H1 (cell line): ENCODE results near the gene ZCWPW2. TPM values are rescaled to one million over a fixed set of nuclear protein-coding genes. Genes with fewer than 3 reads are reported as not detected.

Experiments used
- CTCF ChIA-PET: fragments of 300-600 bp; sonication (Branson Sonifier 250); formaldehyde crosslinking; loops from one replicate; lab custom pipeline; 2021; ENCODE audit not compliant: partially characterized antibody; lab: Charles Lee
- POLR2A ChIA-PET: fragments of 300-600 bp; sonication (Branson Sonifier 250); formaldehyde crosslinking; loops from one replicate; lab custom pipeline; 2021; ENCODE audit warnings: inconsistent platforms; ENCODE audit not compliant: partially characterized antibody; lab: Charles Lee
- DNase-seq, 2 experiments: peaks; one replicate each; pipeline versions ENCODE4 v3.0.0 to v3.0.0-alpha.2; 2010 to 2022; ENCODE audit warnings: low spot score in 2 of 2, low read depth in 1 of 2, mixed read lengths in 1 of 2
- FAIRE-seq: peaks from 2 replicates; lab custom pipeline; 2011; peaks lifted over from hg19 to GRCh38; lab: Jason Lieb, UNC
- H2AFZ ChIP-seq: 2 replicates; pipeline ENCODE4 v1.8.1; 2012; ENCODE audit warnings: low read length, inconsistent platforms
- H2AK5ac ChIP-seq: 2 replicates; pipeline ENCODE4 v1.6.1; 2013; ENCODE audit warnings: low read depth, low read length
- H2BK120ac ChIP-seq: replicated peaks from 2 replicates; pipeline ENCODE3; 2013; ENCODE audit warnings: low read depth, low read length, inconsistent platforms
- H2BK12ac ChIP-seq: 2 replicates; pipeline ENCODE4 v1.6.1; 2013; ENCODE audit warnings: low read depth, low read length
- H2BK15ac ChIP-seq: 2 replicates; pipeline ENCODE4 v1.6.1; 2013; ENCODE audit warnings: low read length
- H2BK20ac ChIP-seq: 2 replicates; pipeline ENCODE4 v1.6.1; 2013; ENCODE audit warnings: low read length
- H2BK5ac ChIP-seq: 2 replicates; pipeline ENCODE4 v1.6.1; 2013; ENCODE audit warnings: low read depth, low read length
- H3K14ac ChIP-seq: 2 replicates; pipeline ENCODE4 v1.6.1; 2013; ENCODE audit warnings: inconsistent platforms; ENCODE audit not compliant: insufficient read length
- H3K18ac ChIP-seq: 2 replicates; pipeline ENCODE4 v1.6.1; 2013; ENCODE audit warnings: low read length; ENCODE audit errors: extremely low read depth
- H3K23ac ChIP-seq: 2 replicates; pipeline ENCODE4 v1.6.1; 2013; ENCODE audit warnings: inconsistent platforms; ENCODE audit not compliant: insufficient read length
- H3K23me2 ChIP-seq: 2 replicates; pipeline ENCODE4 v1.6.1; 2013; ENCODE audit warnings: low read depth, low read length
- H3K27ac ChIP-seq: 2 replicates; pipeline ENCODE4 v1.6.1; 2011; ENCODE audit warnings: low read depth, low read length, inconsistent platforms
- H3K27me3 ChIP-seq, 4 experiments: replicated peaks in 1 of 4; 1 replicate in 1 of 4; 2 replicates in 3 of 4; pipeline versions ENCODE4 v1.6.1 to v1.8.1; 2011 to 2013; ENCODE audit warnings: low read length in 3 of 4, mild to moderate bottlenecking in 3 of 4, inconsistent platforms in 2 of 4, mixed read lengths in 2 of 4, moderate library complexity in 1 of 4; ENCODE audit not compliant: control insufficient read depth in 3 of 4, insufficient read depth in 3 of 4; ENCODE audit errors: extremely low read depth in 1 of 4
- H3K36me3 ChIP-seq, 4 experiments: 2 replicates each; pipeline versions ENCODE4 v1.6.1 to v1.8.1; 2011 to 2013; ENCODE audit warnings: mild to moderate bottlenecking in 4 of 4, low read length in 3 of 4, moderate library complexity in 2 of 4, control low read depth in 1 of 4, inconsistent platforms in 1 of 4; ENCODE audit not compliant: insufficient read depth in 4 of 4, control insufficient read depth in 2 of 4
- H3K4ac ChIP-seq: replicated peaks from 2 replicates; pipeline ENCODE3; 2013; ENCODE audit warnings: low read length, low read depth, mixed read lengths, inconsistent platforms; ENCODE audit not compliant: insufficient read length
- H3K4me1 ChIP-seq, 4 experiments: replicated peaks in 1 of 4; 1 replicate in 1 of 4; 2 replicates in 3 of 4; pipeline versions ENCODE4 v1.6.1 to v1.8.1; 2011 to 2013; ENCODE audit warnings: low read length in 3 of 4, inconsistent platforms in 2 of 4, mixed read lengths in 1 of 4; ENCODE audit not compliant: insufficient read depth in 4 of 4, control insufficient read depth in 3 of 4
- H3K4me2 ChIP-seq, 2 experiments: 2 replicates each; pipeline versions ENCODE4 v1.6.1 to v1.8.1; 2011 to 2013; ENCODE audit warnings: low read depth in 2 of 2, low read length in 2 of 2, control low read depth in 1 of 2, inconsistent platforms in 1 of 2, mild to moderate bottlenecking in 1 of 2; ENCODE audit not compliant: insufficient read depth in 1 of 2
- H3K4me3 ChIP-seq, 4 experiments: fragments of 200-600, 300-600 bp in 1 of 4; sonication (generic), shearing (Covaris generic), sonication (Bioruptor Twin) in 1 of 4; 2 replicates each; pipeline versions ENCODE4 v1.5.1 to v1.8.1; 2011 to 2016; ENCODE audit warnings: low read length in 4 of 4, low read depth in 3 of 4, control low read depth in 2 of 4, inconsistent platforms in 2 of 4, mild to moderate bottlenecking in 2 of 4, mixed read lengths in 1 of 4, moderate library complexity in 1 of 4; ENCODE audit not compliant: insufficient read depth in 2 of 4; ENCODE audit errors: extremely low read depth in 1 of 4
- H3K56ac ChIP-seq: replicated peaks from 2 replicates; pipeline ENCODE3; 2013; ENCODE audit warnings: low read depth, mild to moderate bottlenecking, mixed read lengths, low read length, inconsistent platforms; ENCODE audit not compliant: insufficient read length
- H3K79me1 ChIP-seq: 2 replicates; pipeline ENCODE4 v1.6.1; 2013; ENCODE audit warnings: low read depth, low read length, control low read depth
- H3K79me2 ChIP-seq, 2 experiments: 2 replicates each; pipeline versions ENCODE4 v1.6.1 to v1.8.1; 2012 to 2013; ENCODE audit warnings: low read length in 2 of 2, mild to moderate bottlenecking in 2 of 2, inconsistent platforms in 1 of 2; ENCODE audit not compliant: insufficient read depth in 2 of 2, control insufficient read depth in 1 of 2
- H3K9ac ChIP-seq, 4 experiments: replicated peaks in 1 of 4; 1 replicate in 1 of 4; 2 replicates in 3 of 4; pipeline versions ENCODE4 v1.6.1 to v1.8.1; 2011 to 2013; ENCODE audit warnings: low read depth in 3 of 4, low read length in 3 of 4, control low read depth in 2 of 4, mild to moderate bottlenecking in 2 of 4, moderate library complexity in 2 of 4, inconsistent platforms in 1 of 4; ENCODE audit errors: extremely low read depth in 1 of 4
- H3K9me3 ChIP-seq, 2 experiments: 2 replicates each; pipeline versions ENCODE4 v1.6.1 to v1.8.1; 2012 to 2013; ENCODE audit warnings: mild to moderate bottlenecking in 2 of 2, moderate library complexity in 2 of 2, control low read depth in 1 of 2, inconsistent platforms in 1 of 2, low read depth in 1 of 2, low read length in 1 of 2, mixed read lengths in 1 of 2; ENCODE audit not compliant: insufficient read depth in 2 of 2
- H4K20me1 ChIP-seq, 2 experiments: replicated peaks in 1 of 2; 2 replicates each; pipeline versions ENCODE3 to v1.8.1; 2011 to 2013; ENCODE audit warnings: inconsistent platforms in 2 of 2, low read length in 2 of 2, mild to moderate bottlenecking in 1 of 2; ENCODE audit not compliant: insufficient read depth in 2 of 2, control insufficient read depth in 1 of 2
- H4K5ac ChIP-seq: 2 replicates; pipeline ENCODE4 v1.6.1; 2013; ENCODE audit warnings: low read length, low read depth, mixed read lengths, inconsistent platforms; ENCODE audit not compliant: insufficient read length
- H4K8ac ChIP-seq: 2 replicates; pipeline ENCODE4 v1.8.0; 2013; ENCODE audit warnings: mild to moderate bottlenecking, moderate library complexity, low read length, inconsistent platforms; ENCODE audit not compliant: insufficient read depth; ENCODE audit errors: extremely low read depth
- H4K91ac ChIP-seq: replicated peaks from 2 replicates; pipeline ENCODE3; 2013; ENCODE audit warnings: low read length, mixed read lengths, inconsistent platforms; ENCODE audit not compliant: insufficient read length
- ATF3 ChIP-seq: IDR thresholded peaks from 2 replicates; pipeline ENCODE4 v1.6.1; 2011; ENCODE audit warnings: low read depth, mild to moderate bottlenecking, low read length; ENCODE audit not compliant: insufficient read depth
- BCL11A ChIP-seq, 2 experiments: IDR thresholded peaks; one replicate each; pipeline ENCODE4 v1.6.1; 2011; ENCODE audit warnings: low read depth in 2 of 2, low read length in 2 of 2, mild to moderate bottlenecking in 2 of 2
- CEBPB ChIP-seq: IDR thresholded peaks from 2 replicates; pipeline ENCODE4 v1.6.1; 2012; ENCODE audit warnings: low read depth, low read length
- CHD1 ChIP-seq: IDR thresholded peaks from 2 replicates; pipeline ENCODE4 v1.6.1; 2012; ENCODE audit warnings: low read depth, low read length, improper control_type of control experiment
- GABPA ChIP-seq: IDR thresholded peaks from 2 replicates; pipeline ENCODE4 v1.6.1; 2011; ENCODE audit warnings: mild to moderate bottlenecking, low read length, moderate library complexity, borderline replicate concordance; ENCODE audit not compliant: insufficient read depth
- GTF2F1 ChIP-seq: IDR thresholded peaks from 2 replicates; pipeline ENCODE4 v1.6.1; 2012; ENCODE audit warnings: low read depth, low read length, improper control_type of control experiment, borderline replicate concordance
- HDAC2 ChIP-seq, 2 experiments: fragments of 300-600 bp in 1 of 2; sonication (generic) in 1 of 2; IDR thresholded peaks; 2 replicates each; pipeline ENCODE4 v1.6.1; 2011 to 2012; ENCODE audit warnings: low read depth in 2 of 2, low read length in 2 of 2, mild to moderate bottlenecking in 2 of 2, moderate library complexity in 2 of 2, borderline replicate concordance in 1 of 2, inconsistent platforms in 1 of 2
- MAFK ChIP-seq: IDR thresholded peaks from 2 replicates; pipeline ENCODE4 v1.6.1; 2012; ENCODE audit warnings: low read depth, mild to moderate bottlenecking, improper control_type of control experiment, low read length
- POLR2A ChIP-seq, 2 experiments: IDR thresholded peaks; 1 replicate in 1 of 2; 2 replicates in 1 of 2; pipeline ENCODE4 v1.6.1; 2011; ENCODE audit warnings: low read depth in 2 of 2, low read length in 2 of 2, mild to moderate bottlenecking in 2 of 2; ENCODE audit errors: control extremely low read depth in 1 of 2
- RFX5 ChIP-seq: IDR thresholded peaks from 2 replicates; pipeline ENCODE4 v1.6.1; 2011; ENCODE audit warnings: low read depth, low read length, improper control_type of control experiment, borderline replicate concordance
- RXRA ChIP-seq: IDR thresholded peaks from 2 replicates; pipeline ENCODE4 v1.6.1; 2011; ENCODE audit warnings: low read depth, mild to moderate bottlenecking, low read length, moderate library complexity; ENCODE audit not compliant: insufficient read depth
- SIRT6 ChIP-seq: IDR thresholded peaks from one replicate; pipeline ENCODE4 v1.7.1; 2012; ENCODE audit warnings: low read length, inconsistent platforms
- SIX5 ChIP-seq: IDR thresholded peaks from 2 replicates; pipeline ENCODE4 v1.6.1; 2011; ENCODE audit warnings: mild to moderate bottlenecking, low read depth, low read length
- WGBS, 2 experiments: shearing (Covaris generic) in 1 of 2; methylation state at CpG; one replicate each; pipeline versions ENCODE4 v1.1.6 to v1.1.7; 2013 to 2015; ENCODE audit warnings: low lambda C conversion rate in 2 of 2, mixed read lengths in 2 of 2, inconsistent platforms in 1 of 2, low coverage in 1 of 2, missing lambda C conversion rate in 1 of 2; ENCODE audit not compliant: insufficient replicate concordance in 2 of 2, insufficient coverage in 1 of 2, insufficient read length in 1 of 2; ENCODE audit errors: extremely low coverage in 1 of 2, missing lambda C conversion rate in 1 of 2; 5-methylcytosine and 5-hydroxymethylcytosine counted together
- polyA plus RNA-seq, 7 experiments: library from polyadenylated mRNA; depleted of rRNA in 3 of 7; stranded (reverse) in 5 of 7; unstranded in 2 of 7; fragments of >200 nt in 5 of 7; fragments of 200-250 nt in 2 of 7; gene quantifications; 1 replicate in 5 of 7; 2 replicates in 1 of 7; 4 replicates in 1 of 7; pipeline versions ENCODE4 v1.2.1 to v1.2.3, GENCODE V29; 2011 to 2013; ENCODE audit warnings: missing spikeins in 2 of 7, mixed read lengths in 2 of 7
- total RNA-seq: library from RNA; stranded (reverse); fragmentation: NEBNext Ultra II Directional; extraction: Animal tissue kit (Norgen Biotek cat#: 25700); gene quantifications from 2 replicates; pipeline ENCODE4 v1.2.1, GENCODE V29; 2021

Gene ZCWPW2
- total and polyA plus RNA-seq, 2 of the 8 experiments (the other 6 are each of a cell fraction or from before 2014, with no cell fraction given), result 0.11 to 0.39 TPM

GRCh38 chr3:28326458-28326926 lies 22.0 kb upstream of the ZCWPW2 start:
- no peak overlapping the region for H3K4me3 ChIP-seq
- CTCF ChIA-PET, result interaction anchor here (0.5 to 4.8 kb wide), 14 partner anchors 9 to 856 kb away, joined by 3 to 41 read pairs (median 4); partner anchors contain the start of gene EOMES
- no peak for DNase-seq
- no peak overlapping the region for H2BK20ac ChIP-seq
- no peak overlapping the region for H3K4ac ChIP-seq
- no peak overlapping the region for H4K8ac ChIP-seq
- H3K9me3 ChIP-seq, result no peaks in the 10 kb centered on the region
- no peak overlapping the region for H3K9ac ChIP-seq
- FAIRE-seq, result no peak
- H3K4me1 ChIP-seq, result no peaks in the 10 kb centered on the region
- H3K23me2 ChIP-seq, result no peaks in the 10 kb centered on the region
- no peak overlapping the region for H2BK15ac ChIP-seq
- no peak overlapping the region for H3K4me2 ChIP-seq
- WGBS, 2 experiments, result 82% methylated on average over 2 of the region's 2 CpGs; no CpG with 5 or more reads in 1 of the 2 experiments
- H2BK120ac ChIP-seq, result no peak overlapping the region
- no peak overlapping the region for H2AK5ac ChIP-seq
- H3K27ac ChIP-seq, result no peak overlapping the region
- no peaks in the 10 kb centered on the region for H3K27me3 ChIP-seq
- H3K56ac ChIP-seq, result no peak overlapping the region
- peaks cover 0 to 1% of the 10 kb centered on the region in 2 experiments for H4K20me1 ChIP-seq
- H3K36me3 ChIP-seq, result peaks cover 0 to 26% (median 1%) of the 10 kb centered on the region in 4 experiments; a peak in 2 of 8 replicates
- no peak overlapping the region for H2BK12ac ChIP-seq
- H4K91ac ChIP-seq, result no peak overlapping the region
- H2AFZ ChIP-seq, result no peak overlapping the region
- no peaks in the 10 kb centered on the region for H3K79me1 ChIP-seq
- no peak overlapping the region for H3K18ac ChIP-seq
- H2BK5ac ChIP-seq, result no peak overlapping the region
- H3K79me2 ChIP-seq, result no peaks in the 10 kb centered on the region
- no peak overlapping the region for H4K5ac ChIP-seq
- H3K23ac ChIP-seq, result no peak overlapping the region
- POLR2A ChIA-PET, result interaction anchor here (0.6 kb wide), 1 partner anchor 421 kb away, joined by 4 read pairs; no protein-coding TSS in a partner anchor
- no peak overlapping the region for H3K14ac ChIP-seq
- TF ChIP-seq ATF3 (no peak), RXRA (no peak), POLR2A (IDR thresholded peaks at IDR 0.05; ENCODE audit: control extremely low read depth in 1 of 2, low read depth in 2 of 2, low read length in 2 of 2) (no peak), CEBPB (no peak), CHD1 (no peak), GABPA (no peak), HDAC2 (IDR thresholded peaks at IDR 0.05; ENCODE audit: borderline replicate concordance in 1 of 2, low read depth in 2 of 2, low read length in 2 of 2) (no peak), SIRT6 (no peak), RFX5 (no peak), BCL11A (IDR thresholded peaks at IDR 0.05; ENCODE audit: low read depth in 2 of 2, low read length in 2 of 2) (no peak), MAFK (no peak), SIX5 (no peak), GTF2F1 (no peak)
